ENCODE measurements around the gene GALNTL6.

GRCh38 chr4:172989984-172990820 lies 1177.0 kb downstream of the GALNTL6 start:
- TF ChIP-seq POLR2A (IDR thresholded peaks at IDR 0.05), result no peak
- no peak for TF ChIP-seq CTCF (IDR thresholded peaks at IDR 0.05)

All from testis (tissue), 2 donors.